H1 (cell line): ENCODE results near the gene FGF11. TPM values are rescaled to one million over a fixed set of nuclear protein-coding genes. Genes with fewer than 3 reads are reported as not detected.
A peak's percentile ranks its signal among the peaks of the same experiment; 100 is the strongest.

Source experiments
- CTCF ChIA-PET: fragments of 300-600 bp; sonication (Branson Sonifier 250); formaldehyde crosslinking; loops from one replicate; lab custom pipeline; 2021; ENCODE audit not compliant: partially characterized antibody; lab: Charles Lee
- POLR2A ChIA-PET: fragments of 300-600 bp; sonication (Branson Sonifier 250); formaldehyde crosslinking; loops from one replicate; lab custom pipeline; 2021; ENCODE audit warnings: inconsistent platforms; ENCODE audit not compliant: partially characterized antibody; lab: Charles Lee
- DNase-seq, 2 experiments: peaks; one replicate each; pipeline versions ENCODE4 v3.0.0 to v3.0.0-alpha.2; 2010 to 2022; ENCODE audit warnings: low spot score in 2 of 2, low read depth in 1 of 2, mixed read lengths in 1 of 2
- FAIRE-seq: peaks from 2 replicates; lab custom pipeline; 2011; peaks lifted over from hg19 to GRCh38; lab: Jason Lieb, UNC
- H2AFZ ChIP-seq: 2 replicates; pipeline ENCODE4 v1.8.1; 2012; ENCODE audit warnings: low read length, inconsistent platforms
- H2AK5ac ChIP-seq: 2 replicates; pipeline ENCODE4 v1.6.1; 2013; ENCODE audit warnings: low read depth, low read length
- H2BK120ac ChIP-seq: replicated peaks from 2 replicates; pipeline ENCODE3; 2013; ENCODE audit warnings: low read depth, low read length, inconsistent platforms
- H2BK12ac ChIP-seq: 2 replicates; pipeline ENCODE4 v1.6.1; 2013; ENCODE audit warnings: low read depth, low read length
- H2BK15ac ChIP-seq: 2 replicates; pipeline ENCODE4 v1.6.1; 2013; ENCODE audit warnings: low read length
- H2BK20ac ChIP-seq: 2 replicates; pipeline ENCODE4 v1.6.1; 2013; ENCODE audit warnings: low read length
- H2BK5ac ChIP-seq: 2 replicates; pipeline ENCODE4 v1.6.1; 2013; ENCODE audit warnings: low read depth, low read length
- H3K14ac ChIP-seq: 2 replicates; pipeline ENCODE4 v1.6.1; 2013; ENCODE audit warnings: inconsistent platforms; ENCODE audit not compliant: insufficient read length
- H3K18ac ChIP-seq: 2 replicates; pipeline ENCODE4 v1.6.1; 2013; ENCODE audit warnings: low read length; ENCODE audit errors: extremely low read depth
- H3K23ac ChIP-seq: 2 replicates; pipeline ENCODE4 v1.6.1; 2013; ENCODE audit warnings: inconsistent platforms; ENCODE audit not compliant: insufficient read length
- H3K23me2 ChIP-seq: 2 replicates; pipeline ENCODE4 v1.6.1; 2013; ENCODE audit warnings: low read depth, low read length
- H3K27ac ChIP-seq: 2 replicates; pipeline ENCODE4 v1.6.1; 2011; ENCODE audit warnings: low read depth, low read length, inconsistent platforms
- H3K27me3 ChIP-seq, 4 experiments: replicated peaks in 1 of 4; 1 replicate in 1 of 4; 2 replicates in 3 of 4; pipeline versions ENCODE4 v1.6.1 to v1.8.1; 2011 to 2013; ENCODE audit warnings: low read length in 3 of 4, mild to moderate bottlenecking in 3 of 4, inconsistent platforms in 2 of 4, mixed read lengths in 2 of 4, moderate library complexity in 1 of 4; ENCODE audit not compliant: control insufficient read depth in 3 of 4, insufficient read depth in 3 of 4; ENCODE audit errors: extremely low read depth in 1 of 4
- H3K36me3 ChIP-seq, 4 experiments: 2 replicates each; pipeline versions ENCODE4 v1.6.1 to v1.8.1; 2011 to 2013; ENCODE audit warnings: mild to moderate bottlenecking in 4 of 4, low read length in 3 of 4, moderate library complexity in 2 of 4, control low read depth in 1 of 4, inconsistent platforms in 1 of 4; ENCODE audit not compliant: insufficient read depth in 4 of 4, control insufficient read depth in 2 of 4
- H3K4ac ChIP-seq: replicated peaks from 2 replicates; pipeline ENCODE3; 2013; ENCODE audit warnings: low read length, low read depth, mixed read lengths, inconsistent platforms; ENCODE audit not compliant: insufficient read length
- H3K4me1 ChIP-seq, 4 experiments: replicated peaks in 1 of 4; 1 replicate in 1 of 4; 2 replicates in 3 of 4; pipeline versions ENCODE4 v1.6.1 to v1.8.1; 2011 to 2013; ENCODE audit warnings: low read length in 3 of 4, inconsistent platforms in 2 of 4, mixed read lengths in 1 of 4; ENCODE audit not compliant: insufficient read depth in 4 of 4, control insufficient read depth in 3 of 4
- H3K4me2 ChIP-seq, 2 experiments: 2 replicates each; pipeline versions ENCODE4 v1.6.1 to v1.8.1; 2011 to 2013; ENCODE audit warnings: low read depth in 2 of 2, low read length in 2 of 2, control low read depth in 1 of 2, inconsistent platforms in 1 of 2, mild to moderate bottlenecking in 1 of 2; ENCODE audit not compliant: insufficient read depth in 1 of 2
- H3K4me3 ChIP-seq, 4 experiments: fragments of 200-600, 300-600 bp in 1 of 4; sonication (generic), shearing (Covaris generic), sonication (Bioruptor Twin) in 1 of 4; 2 replicates each; pipeline versions ENCODE4 v1.5.1 to v1.8.1; 2011 to 2016; ENCODE audit warnings: low read length in 4 of 4, low read depth in 3 of 4, control low read depth in 2 of 4, inconsistent platforms in 2 of 4, mild to moderate bottlenecking in 2 of 4, mixed read lengths in 1 of 4, moderate library complexity in 1 of 4; ENCODE audit not compliant: insufficient read depth in 2 of 4; ENCODE audit errors: extremely low read depth in 1 of 4
- H3K56ac ChIP-seq: replicated peaks from 2 replicates; pipeline ENCODE3; 2013; ENCODE audit warnings: low read depth, mild to moderate bottlenecking, mixed read lengths, low read length, inconsistent platforms; ENCODE audit not compliant: insufficient read length
- H3K79me1 ChIP-seq: 2 replicates; pipeline ENCODE4 v1.6.1; 2013; ENCODE audit warnings: low read depth, low read length, control low read depth
- H3K79me2 ChIP-seq, 2 experiments: 2 replicates each; pipeline versions ENCODE4 v1.6.1 to v1.8.1; 2012 to 2013; ENCODE audit warnings: low read length in 2 of 2, mild to moderate bottlenecking in 2 of 2, inconsistent platforms in 1 of 2; ENCODE audit not compliant: insufficient read depth in 2 of 2, control insufficient read depth in 1 of 2
- H3K9ac ChIP-seq, 4 experiments: replicated peaks in 1 of 4; 1 replicate in 1 of 4; 2 replicates in 3 of 4; pipeline versions ENCODE4 v1.6.1 to v1.8.1; 2011 to 2013; ENCODE audit warnings: low read depth in 3 of 4, low read length in 3 of 4, control low read depth in 2 of 4, mild to moderate bottlenecking in 2 of 4, moderate library complexity in 2 of 4, inconsistent platforms in 1 of 4; ENCODE audit errors: extremely low read depth in 1 of 4
- H3K9me3 ChIP-seq, 2 experiments: 2 replicates each; pipeline versions ENCODE4 v1.6.1 to v1.8.1; 2012 to 2013; ENCODE audit warnings: mild to moderate bottlenecking in 2 of 2, moderate library complexity in 2 of 2, control low read depth in 1 of 2, inconsistent platforms in 1 of 2, low read depth in 1 of 2, low read length in 1 of 2, mixed read lengths in 1 of 2; ENCODE audit not compliant: insufficient read depth in 2 of 2
- H4K20me1 ChIP-seq, 2 experiments: replicated peaks in 1 of 2; 2 replicates each; pipeline versions ENCODE3 to v1.8.1; 2011 to 2013; ENCODE audit warnings: inconsistent platforms in 2 of 2, low read length in 2 of 2, mild to moderate bottlenecking in 1 of 2; ENCODE audit not compliant: insufficient read depth in 2 of 2, control insufficient read depth in 1 of 2
- H4K5ac ChIP-seq: 2 replicates; pipeline ENCODE4 v1.6.1; 2013; ENCODE audit warnings: low read length, low read depth, mixed read lengths, inconsistent platforms; ENCODE audit not compliant: insufficient read length
- H4K8ac ChIP-seq: 2 replicates; pipeline ENCODE4 v1.8.0; 2013; ENCODE audit warnings: mild to moderate bottlenecking, moderate library complexity, low read length, inconsistent platforms; ENCODE audit not compliant: insufficient read depth; ENCODE audit errors: extremely low read depth
- H4K91ac ChIP-seq: replicated peaks from 2 replicates; pipeline ENCODE3; 2013; ENCODE audit warnings: low read length, mixed read lengths, inconsistent platforms; ENCODE audit not compliant: insufficient read length
- GTF2F1 ChIP-seq: IDR thresholded peaks from 2 replicates; pipeline ENCODE4 v1.6.1; 2012; ENCODE audit warnings: low read depth, low read length, improper control_type of control experiment, borderline replicate concordance
- POLR2AphosphoS5 ChIP-seq: IDR thresholded peaks from 2 replicates; pipeline ENCODE4 v1.6.1; 2011; ENCODE audit warnings: low read depth, low read length
- RBBP5 ChIP-seq: IDR thresholded peaks from 2 replicates; pipeline ENCODE4 v1.7.1; 2012; ENCODE audit warnings: low read depth, mild to moderate bottlenecking, inconsistent platforms, low read length, moderate library complexity, borderline replicate concordance
- WGBS, 2 experiments: shearing (Covaris generic) in 1 of 2; methylation state at CpG; one replicate each; pipeline versions ENCODE4 v1.1.6 to v1.1.7; 2013 to 2015; ENCODE audit warnings: low lambda C conversion rate in 2 of 2, mixed read lengths in 2 of 2, inconsistent platforms in 1 of 2, low coverage in 1 of 2, missing lambda C conversion rate in 1 of 2; ENCODE audit not compliant: insufficient replicate concordance in 2 of 2, insufficient coverage in 1 of 2, insufficient read length in 1 of 2; ENCODE audit errors: extremely low coverage in 1 of 2, missing lambda C conversion rate in 1 of 2; 5-methylcytosine and 5-hydroxymethylcytosine counted together
- polyA plus RNA-seq, 7 experiments: library from polyadenylated mRNA; depleted of rRNA in 3 of 7; stranded (reverse) in 5 of 7; unstranded in 2 of 7; fragments of >200 nt in 5 of 7; fragments of 200-250 nt in 2 of 7; gene quantifications; 1 replicate in 5 of 7; 2 replicates in 1 of 7; 4 replicates in 1 of 7; pipeline versions ENCODE4 v1.2.1 to v1.2.3, GENCODE V29; 2011 to 2013; ENCODE audit warnings: missing spikeins in 2 of 7, mixed read lengths in 2 of 7
- total RNA-seq: library from RNA; stranded (reverse); fragmentation: NEBNext Ultra II Directional; extraction: Animal tissue kit (Norgen Biotek cat#: 25700); gene quantifications from 2 replicates; pipeline ENCODE4 v1.2.1, GENCODE V29; 2021

FGF11 gene
- total and polyA plus RNA-seq, 2 of the 8 experiments (the other 6 are each of a cell fraction or from before 2014, with no cell fraction given) = 11.8 to 26.1 TPM

- H4K91ac ChIP-seq = no peak overlapping the region
- ChIA-PET CTCF (interaction anchor here (0.9 to 3.3 kb wide), 10 partner anchors 10 to 119 kb away, joined by 3 to 17 read pairs (median 4); partner anchors contain the start of gene TMEM102), POLR2A (interaction anchor here (0.9 to 14.3 kb wide), 8 partner anchors 10 to 113 kb away, joined by 3 to 339 read pairs (median 6); partner anchors contain the start of genes CHRNB1, FGF11, NLGN2 and PLSCR3)
- H3K79me2 ChIP-seq = peaks cover 0 to 31% of the 10 kb centered on the region in 2 experiments; a peak in 2 of 4 replicates
- H2AK5ac ChIP-seq = no peak overlapping the region
- H3K4me3 ChIP-seq = no peak overlapping the region
- peaks cover 12% of the 10 kb centered on the region for H3K79me1 ChIP-seq
- no peak overlapping the region for H2BK20ac ChIP-seq
- no peak overlapping the region for H2AFZ ChIP-seq
- H3K23me2 ChIP-seq = peaks cover 11% of the 10 kb centered on the region
- no peaks in the 10 kb centered on the region for H3K36me3 ChIP-seq
- H3K4ac ChIP-seq = no peak overlapping the region
- peak overlapping the region; percentile 66; the same call in 1 of the 2 replicates for H2BK5ac ChIP-seq
- no peaks in the 10 kb centered on the region for H3K9me3 ChIP-seq
- no peak overlapping the region for H2BK12ac ChIP-seq
- no peak overlapping the region for H3K18ac ChIP-seq
- H2BK120ac ChIP-seq = no peak overlapping the region
- H3K56ac ChIP-seq = no peak overlapping the region
- no peak for FAIRE-seq
- no peak overlapping the region; a peak in 1 of 7 replicates for H3K9ac ChIP-seq
- peaks cover 2 to 18% (median 15%) of the 10 kb centered on the region in 4 experiments for H3K4me1 ChIP-seq
- no peak for DNase-seq
- H3K4me2 ChIP-seq = no peak overlapping the region
- no peak overlapping the region for H2BK15ac ChIP-seq
- H3K27me3 ChIP-seq = no peaks in the 10 kb centered on the region; a peak in 1 of 7 replicates
- WGBS, 2 experiments = 92% methylated on average over 15 of the region's 15 CpGs; no CpG with 5 or more reads in 1 of the 2 experiments
- TF ChIP-seq GTF2F1 (no peak), RBBP5 (no peak), POLR2AphosphoS5 (no peak)
- H4K20me1 ChIP-seq = peaks cover 0 to 5% of the 10 kb centered on the region in 2 experiments
- H3K14ac ChIP-seq = no peak overlapping the region
- H4K8ac ChIP-seq = no peak overlapping the region
- H4K5ac ChIP-seq = no peak overlapping the region
- no peak overlapping the region for H3K23ac ChIP-seq
- H3K27ac ChIP-seq = no peak overlapping the region
Measured at GRCh38 chr17:7475764-7476422, 36.6 kb downstream of the FGF11 start.
